ENCODE measurements around the gene NCAPG. TPM values are rescaled to one million over a fixed set of nuclear protein-coding genes. Genes with fewer than 3 reads are reported as not detected.

The NCAPG gene
- total RNA-seq, 1 donor from 2014 or later: 211 TPM

- peaks cover 20% of the 10 kb centered on the region for H3K36me3 Mint-ChIP-seq
- peak overlapping the region; percentile 61 for H2AFZ ChIP-seq (replicated peaks)
- peaks cover 25% of the 10 kb centered on the region for H3K36me3 ChIP-seq
- H3K27ac ChIP-seq: no peak overlapping the region
- H3F3A ChIP-seq (ENCODE audit: low read depth): no peaks in the 10 kb centered on the region
- no peak for DNase-seq (ENCODE audit: low spot score)
- H3K27me3 ChIP-seq: no peaks in the 10 kb centered on the region
- H3K27me3 Mint-ChIP-seq (ENCODE audit: insufficient read depth, low read depth): no peaks in the 10 kb centered on the region
- TF ChIP-seq CTCF (IDR thresholded peaks at IDR 0.05): no peak
- TF ChIP-seq EZH2 (IDR thresholded peaks at IDR 0.05): no peak
- peak; percentile 9 for TF ChIP-seq EZH2phosphoT487 (IDR thresholded peaks at IDR 0.05)
- H3K9me3 Mint-ChIP-seq: no peaks in the 10 kb centered on the region
- H3K9ac ChIP-seq: peak overlapping the region; percentile 96
- H3K27ac Mint-ChIP-seq: peak overlapping the region; percentile 98
- peaks cover 42% of the 10 kb centered on the region for H3K4me1 Mint-ChIP-seq
- peak overlapping the region; percentile 95 for H3K4me3 Mint-ChIP-seq
- H3K79me2 ChIP-seq (ENCODE audit: low read depth): peaks cover 100% of the 10 kb centered on the region
- peaks cover 39% of the 10 kb centered on the region for H3K4me1 ChIP-seq
- H3K4me2 ChIP-seq: peak overlapping the region; percentile 98
- H3K9me3 ChIP-seq (ENCODE audit: low read depth): no peaks in the 10 kb centered on the region
- peaks cover 74% of the 10 kb centered on the region for H4K20me1 ChIP-seq (ENCODE audit: low read depth)
- peak overlapping the region; percentile 98 for H3K4me3 ChIP-seq
Measured at GRCh38 chr4:17811078-17811603, 362 bp downstream of the NCAPG start.

DNA sequence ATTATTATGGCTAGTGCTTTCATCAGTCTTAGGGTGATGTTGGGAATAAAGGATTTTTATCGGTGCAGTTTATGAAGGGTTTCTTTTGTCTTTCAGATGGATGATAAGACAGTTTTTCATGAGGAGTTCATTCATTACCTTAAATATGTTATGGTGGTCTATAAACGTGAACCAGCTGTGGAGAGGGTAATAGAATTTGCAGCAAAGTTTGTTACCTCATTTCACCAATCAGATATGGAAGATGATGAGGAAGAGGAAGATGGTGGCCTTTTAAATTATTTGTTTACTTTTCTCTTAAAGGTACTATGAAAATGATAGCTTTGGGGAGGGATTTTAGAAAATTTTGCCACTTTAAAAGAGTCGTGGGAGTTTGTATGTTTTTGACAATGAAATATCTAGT lies 1.3 kb downstream of the NCAPG start:
- H3K9ac ChIP-seq: peak overlapping the region; percentile 96
- Mint-ChIP-seq H3K36me3 (peaks cover 24% of the 10 kb centered on the region), H3K27ac (peak overlapping the region; percentile 21), H3K27me3 (ENCODE audit: insufficient read depth, low read depth) (no peaks in the 10 kb centered on the region), H3K9me3 (no peaks in the 10 kb centered on the region), H3K4me3 (peak overlapping the region; percentile 95), H3K4me1 (peaks cover 37% of the 10 kb centered on the region)
- H3K4me1 ChIP-seq: peaks cover 31% of the 10 kb centered on the region
- no peak overlapping the region for H3K27ac ChIP-seq
- H4K20me1 ChIP-seq (ENCODE audit: low read depth): peaks cover 64% of the 10 kb centered on the region
- TF ChIP-seq EZH2 (IDR thresholded peaks at IDR 0.05) (no peak), EZH2phosphoT487 (IDR thresholded peaks at IDR 0.05) (no peak), CTCF (IDR thresholded peaks at IDR 0.05) (no peak)
- peak overlapping the region; percentile 98 for H3K4me2 ChIP-seq
- peak overlapping the region; percentile 98 for H3K4me3 ChIP-seq
- H3K79me2 ChIP-seq (ENCODE audit: low read depth): peaks cover 100% of the 10 kb centered on the region
- no peaks in the 10 kb centered on the region for H3F3A ChIP-seq (ENCODE audit: low read depth)
- H3K27me3 ChIP-seq: no peaks in the 10 kb centered on the region
- no peak for DNase-seq (ENCODE audit: low spot score)
- H2AFZ ChIP-seq (replicated peaks): no peak overlapping the region
- H3K9me3 ChIP-seq (ENCODE audit: low read depth): no peaks in the 10 kb centered on the region
- peaks cover 16% of the 10 kb centered on the region for H3K36me3 ChIP-seq

- Histone ChIP-seq H3K27ac (no peak overlapping the region), H4K20me1 (ENCODE audit: low read depth) (peaks cover 57% of the 10 kb centered on the region), H3K4me2 (peak overlapping the region; percentile 98), H3K9ac (peak overlapping the region; percentile 96), H3F3A (ENCODE audit: low read depth) (no peaks in the 10 kb centered on the region), H2AFZ (replicated peaks) (no peak overlapping the region), H3K4me1 (peaks cover 24% of the 10 kb centered on the region), H3K36me3 (peaks cover 15% of the 10 kb centered on the region), H3K9me3 (ENCODE audit: low read depth) (no peaks in the 10 kb centered on the region), H3K4me3 (peak overlapping the region; percentile 98), H3K79me2 (ENCODE audit: low read depth) (peaks cover 100% of the 10 kb centered on the region), H3K27me3 (no peaks in the 10 kb centered on the region)
- H3K27me3 Mint-ChIP-seq (ENCODE audit: insufficient read depth, low read depth): no peaks in the 10 kb centered on the region
- no peaks in the 10 kb centered on the region for H3K9me3 Mint-ChIP-seq
- no peak for TF ChIP-seq EZH2 (IDR thresholded peaks at IDR 0.05)
- no peak for TF ChIP-seq CTCF (IDR thresholded peaks at IDR 0.05)
- TF ChIP-seq EZH2phosphoT487 (IDR thresholded peaks at IDR 0.05): no peak
- H3K4me3 Mint-ChIP-seq: peak overlapping the region; percentile 95
- peaks cover 25% of the 10 kb centered on the region for H3K36me3 Mint-ChIP-seq
- peaks cover 30% of the 10 kb centered on the region for H3K4me1 Mint-ChIP-seq
- H3K27ac Mint-ChIP-seq: no peak overlapping the region
- no peak for DNase-seq (ENCODE audit: low spot score)
Measured at GRCh38 chr4:17812801-17813200, 2.0 kb downstream of the NCAPG start.

All from neural progenitor cell (in vitro differentiated cells).